HG03095 (cell line): ENCODE measurements around the gene SPATA6L.

Source experiments
- ATAC-seq: cut with Tn5 transposase; IDR thresholded peaks from one replicate; pipeline ENCODE4 v1.9.1; 2021; ENCODE audit warnings: moderate library complexity; ENCODE audit not compliant: unreplicated experiment

The SPATA6L gene

DNA sequence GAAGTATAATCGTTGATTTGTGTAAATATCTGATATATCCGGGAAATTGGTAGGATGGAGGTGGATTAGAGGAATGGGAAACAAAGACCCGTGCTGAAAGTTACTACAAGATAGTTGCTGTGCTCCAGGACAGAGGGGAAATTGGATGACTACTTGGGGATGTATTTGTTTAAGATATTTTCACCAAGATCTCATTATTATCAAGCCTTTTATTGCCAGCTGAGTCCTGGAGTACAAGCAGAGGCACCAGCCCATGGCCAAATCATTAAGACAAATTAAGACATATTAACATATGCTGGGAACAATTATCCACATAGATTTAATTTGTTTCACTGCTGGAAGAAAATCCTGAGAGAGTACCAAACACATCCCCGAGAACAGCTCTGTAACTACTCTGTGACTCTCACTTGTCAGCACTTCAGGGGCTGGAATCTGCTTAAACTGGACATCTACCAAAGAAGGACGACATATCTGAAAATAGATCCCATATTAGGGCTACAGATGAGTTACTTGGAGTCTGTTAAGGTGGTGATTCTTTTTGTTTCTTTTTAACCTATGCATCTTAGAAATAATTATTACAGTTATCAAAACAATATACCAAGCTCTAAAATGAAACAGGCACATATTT, 107.8 kb downstream of the SPATA6L start:
- no peak for ATAC-seq

DNA sequence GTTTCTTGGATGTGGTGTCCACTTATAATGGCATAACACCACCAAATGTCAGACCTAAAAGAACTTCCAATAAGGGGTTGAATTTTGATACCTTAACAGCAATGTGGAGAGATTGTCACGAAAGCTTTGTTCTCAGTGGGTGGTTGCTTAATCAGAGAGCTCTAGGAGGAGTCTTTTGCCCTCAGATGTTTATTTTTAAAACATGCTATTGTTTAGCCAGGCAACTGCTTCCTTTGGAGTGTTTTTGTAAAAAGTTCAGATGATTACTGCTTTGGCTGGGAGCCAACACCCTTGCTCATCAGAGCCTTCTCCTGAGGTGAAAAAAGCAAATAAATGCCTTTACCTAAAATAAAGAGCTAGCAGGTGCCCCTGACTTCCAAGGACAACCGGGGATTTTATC, 111.0 kb downstream of the SPATA6L start:
- no peak for ATAC-seq

DNA sequence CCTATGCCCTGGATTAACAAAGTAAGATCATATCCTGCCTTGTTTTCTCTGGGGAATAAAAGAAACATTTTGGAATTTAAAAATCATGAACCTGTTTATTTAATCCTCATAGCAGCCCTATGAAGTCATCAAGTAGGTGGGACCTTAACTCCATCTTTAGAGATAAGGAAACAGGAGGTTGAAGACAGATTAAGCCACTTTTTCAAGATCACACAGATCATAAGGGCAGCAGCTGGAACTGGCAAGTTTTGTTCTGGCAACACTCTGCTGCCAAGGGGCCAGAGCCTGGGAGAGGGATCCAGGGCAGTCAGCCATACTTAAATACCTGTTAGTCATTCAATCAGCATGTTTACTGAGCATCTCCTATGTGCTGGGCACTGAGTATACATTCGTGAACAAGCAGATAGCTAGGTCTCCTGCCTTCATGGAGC, 112.3 kb downstream of the SPATA6L start:
- ATAC-seq: no peak

DNA sequence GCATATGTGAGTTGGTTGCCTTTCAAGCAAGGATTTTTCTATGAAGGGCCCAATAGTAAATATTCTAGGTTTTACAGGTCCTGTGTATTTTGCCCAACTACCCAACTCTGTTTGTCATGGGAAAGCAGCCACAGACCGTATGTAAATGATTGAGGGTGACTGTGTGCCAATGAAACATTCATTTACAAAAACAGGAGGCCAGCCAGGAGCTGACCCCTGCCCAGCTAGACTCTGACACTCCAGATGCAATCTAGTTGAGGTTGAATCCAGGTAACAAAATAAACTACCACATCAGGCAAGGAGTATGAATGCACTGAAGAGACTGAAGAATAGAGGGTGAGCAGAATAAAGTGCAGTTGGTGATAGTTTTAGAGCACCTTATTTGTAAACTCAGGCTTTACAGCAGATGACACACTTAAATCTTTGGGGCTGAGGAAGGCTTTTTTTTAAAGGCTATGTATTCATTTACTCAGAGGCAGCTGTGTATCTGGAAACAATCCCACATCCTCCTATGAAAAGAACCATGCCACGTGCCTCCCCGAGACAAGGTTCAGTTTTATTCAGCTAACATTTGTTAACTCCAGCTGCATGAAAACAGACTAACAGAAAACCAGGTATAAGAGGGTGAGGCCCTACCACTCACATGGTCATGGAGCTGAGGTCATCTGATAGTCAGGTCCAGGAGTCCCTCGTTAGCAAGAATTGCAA, 115.3 kb downstream of the SPATA6L start:
- no peak for ATAC-seq

DNA sequence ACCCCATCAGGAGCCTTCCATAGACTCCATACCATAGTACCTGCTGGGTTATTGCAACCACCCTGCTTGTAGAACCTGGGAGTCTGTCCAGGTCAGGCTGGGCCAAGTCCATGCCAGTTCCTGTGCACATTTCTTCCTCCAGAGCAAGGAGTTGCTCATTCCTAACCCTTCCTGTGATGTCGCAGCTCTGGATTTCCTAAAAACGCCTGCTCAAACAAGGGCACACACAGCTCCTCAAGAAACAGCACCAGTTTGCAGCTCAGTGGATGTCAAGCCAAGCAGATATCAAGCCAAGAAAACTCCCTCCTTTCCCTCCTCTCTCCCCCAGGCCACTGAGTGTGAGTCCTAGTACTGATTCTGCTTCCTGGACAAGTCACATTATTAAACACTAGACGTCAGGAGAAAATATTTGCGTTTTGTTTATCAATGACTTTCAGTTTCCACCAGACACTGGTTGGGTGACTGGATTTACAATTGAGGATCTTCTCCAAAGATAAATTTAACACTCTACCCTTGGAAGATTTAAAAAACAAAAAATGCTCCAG, 116.5 kb downstream of the SPATA6L start:
- no peak for ATAC-seq

DNA sequence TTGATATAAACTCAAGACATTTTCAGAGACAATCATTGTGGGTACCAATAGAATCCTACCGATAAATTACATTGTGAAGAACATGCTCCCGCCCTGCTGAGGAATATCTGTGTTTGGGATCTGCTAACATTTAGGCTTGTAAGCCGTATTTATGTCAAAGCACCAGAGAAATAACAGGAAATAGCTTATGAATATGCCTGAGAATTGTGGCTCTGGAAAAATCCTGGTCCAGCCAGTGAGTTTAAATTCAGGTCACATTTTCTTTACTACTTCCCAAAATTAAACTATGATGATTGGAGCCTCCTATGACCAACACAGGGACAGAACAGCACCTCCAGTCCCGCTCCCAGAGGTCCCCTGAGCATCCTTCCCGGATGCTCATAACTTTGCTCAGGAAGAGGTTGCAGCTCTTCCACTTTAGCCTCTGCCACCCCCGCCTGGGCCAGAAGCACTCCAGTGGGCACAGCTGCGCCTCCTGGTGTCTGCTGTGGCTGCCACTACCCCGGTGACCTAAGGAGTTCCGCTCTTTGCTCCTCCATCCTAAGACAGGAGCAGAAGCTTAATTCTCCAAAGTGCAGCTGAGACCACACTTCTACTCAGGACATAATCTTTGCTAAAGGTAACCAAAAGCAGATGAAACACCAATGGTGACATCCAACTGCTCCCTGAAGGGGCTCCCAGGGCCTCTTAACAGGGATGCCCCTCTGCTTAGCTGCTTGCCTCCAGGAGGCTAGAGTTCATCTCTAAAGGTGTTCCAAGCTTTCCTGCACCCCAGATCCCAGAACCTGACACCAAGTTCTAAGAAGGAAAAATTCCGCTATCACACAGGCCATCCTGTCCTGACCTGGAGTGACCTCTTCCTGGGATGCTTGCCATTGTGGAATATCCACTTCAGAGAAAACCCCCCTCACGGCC, 117.2 kb downstream of the SPATA6L start:
- ATAC-seq: no peak
